Measurements from ENCODE around the gene FABP3. TPM values are rescaled to one million over a fixed set of nuclear protein-coding genes. Genes with fewer than 3 reads are reported as not detected.

FABP3 gene
- total RNA-seq, 1 donor from 2014 or later: 148 TPM

DNA sequence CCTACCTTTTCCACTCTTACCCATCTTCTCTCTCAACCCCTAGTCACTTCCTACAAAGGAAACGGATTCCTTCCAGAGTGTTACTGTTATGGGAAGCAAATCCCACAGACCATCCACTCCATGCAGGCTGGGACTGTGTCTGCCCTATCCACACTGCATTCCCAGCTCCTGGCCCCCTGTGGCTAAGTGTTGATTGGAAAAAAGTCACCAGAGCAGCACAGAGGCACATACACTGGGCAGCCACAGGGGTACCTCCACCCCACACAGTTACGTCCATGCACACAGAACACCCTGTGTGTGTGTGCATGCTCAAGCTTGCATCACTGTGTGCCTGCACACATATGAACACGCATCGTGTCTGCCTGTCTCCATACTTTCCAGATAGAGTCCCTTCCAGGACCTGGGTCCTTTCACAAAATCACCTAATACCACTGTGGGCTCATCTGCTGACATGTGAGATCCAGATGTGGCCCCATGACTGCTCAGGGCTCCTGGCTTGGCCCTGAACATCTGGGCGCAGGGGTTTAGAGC, 36.0 kb upstream of the FABP3 start:
- H3K4me1 Mint-ChIP-seq (ENCODE audit: low read depth, unreplicated experiment): peaks cover 20% of the 10 kb centered on the region
- peaks cover 18% of the 10 kb centered on the region for H3K27me3 Mint-ChIP-seq (ENCODE audit: unreplicated experiment)
- H3K36me3 Mint-ChIP-seq (ENCODE audit: unreplicated experiment): peaks cover 4% of the 10 kb centered on the region
- H3K9me3 Mint-ChIP-seq (ENCODE audit: unreplicated experiment): peaks cover 16% of the 10 kb centered on the region
- no peak for TF ChIP-seq CTCF (IDR thresholded peaks at IDR 0.05; ENCODE audit: partially characterized antibody, unreplicated experiment)
- H3K27ac Mint-ChIP-seq (ENCODE audit: unreplicated experiment): peak overlapping the region; percentile 14
- H3K4me3 Mint-ChIP-seq (ENCODE audit: unreplicated experiment): no peak overlapping the region
- DNase-seq: no peak

DNA sequence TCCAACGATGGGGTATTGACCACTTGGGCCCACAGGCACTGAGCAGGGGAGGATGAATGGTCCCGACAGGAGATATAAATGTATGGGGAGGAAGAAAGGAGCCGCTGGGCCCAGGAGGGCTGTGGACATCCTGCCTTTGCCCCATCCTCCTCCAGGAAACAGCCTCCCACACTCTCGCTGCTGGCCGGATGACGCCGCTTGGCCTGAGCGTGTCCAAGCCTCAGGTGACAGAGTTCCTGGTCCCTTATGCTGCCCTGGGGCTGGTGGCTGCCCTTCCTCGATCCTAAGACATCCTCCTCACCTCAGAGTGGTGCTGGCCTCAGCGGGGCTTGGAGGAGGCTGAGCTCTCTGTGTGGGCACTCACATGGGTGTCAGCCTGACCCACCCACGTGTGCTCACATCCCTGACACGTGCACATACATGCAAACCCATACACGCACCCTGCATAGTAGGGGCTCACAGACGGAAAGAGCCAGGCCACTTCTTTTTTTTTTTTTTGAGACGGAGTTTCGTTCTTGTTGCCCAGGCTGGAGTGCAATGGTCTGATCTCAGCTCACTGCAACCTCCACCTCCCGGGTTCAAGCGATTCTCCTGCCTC, 34.3 kb upstream of the FABP3 start:
- Mint-ChIP-seq H3K9me3 (ENCODE audit: unreplicated experiment) (peaks cover 6% of the 10 kb centered on the region), H3K27ac (ENCODE audit: unreplicated experiment) (no peak overlapping the region), H3K4me3 (ENCODE audit: unreplicated experiment) (no peak overlapping the region), H3K4me1 (ENCODE audit: low read depth, unreplicated experiment) (peaks cover 15% of the 10 kb centered on the region), H3K36me3 (ENCODE audit: unreplicated experiment) (peaks cover 4% of the 10 kb centered on the region), H3K27me3 (ENCODE audit: unreplicated experiment) (peaks cover 14% of the 10 kb centered on the region)
- no peak for TF ChIP-seq CTCF (IDR thresholded peaks at IDR 0.05; ENCODE audit: partially characterized antibody, unreplicated experiment)
- no peak for DNase-seq

- peaks cover 11% of the 10 kb centered on the region for H3K4me1 Mint-ChIP-seq (ENCODE audit: low read depth, unreplicated experiment)
- no peak for TF ChIP-seq CTCF (IDR thresholded peaks at IDR 0.05; ENCODE audit: partially characterized antibody, unreplicated experiment)
- no peaks in the 10 kb centered on the region for H3K9me3 Mint-ChIP-seq (ENCODE audit: unreplicated experiment)
- no peak overlapping the region for H3K27ac Mint-ChIP-seq (ENCODE audit: unreplicated experiment)
- no peak for DNase-seq
- H3K36me3 Mint-ChIP-seq (ENCODE audit: unreplicated experiment): peaks cover 4% of the 10 kb centered on the region
- H3K27me3 Mint-ChIP-seq (ENCODE audit: unreplicated experiment): peaks cover 6% of the 10 kb centered on the region
- no peak overlapping the region for H3K4me3 Mint-ChIP-seq (ENCODE audit: unreplicated experiment)
These were observed 32.8 kb upstream of the FABP3 start for GRCh38 chr1:31405578-31406245.

DNA sequence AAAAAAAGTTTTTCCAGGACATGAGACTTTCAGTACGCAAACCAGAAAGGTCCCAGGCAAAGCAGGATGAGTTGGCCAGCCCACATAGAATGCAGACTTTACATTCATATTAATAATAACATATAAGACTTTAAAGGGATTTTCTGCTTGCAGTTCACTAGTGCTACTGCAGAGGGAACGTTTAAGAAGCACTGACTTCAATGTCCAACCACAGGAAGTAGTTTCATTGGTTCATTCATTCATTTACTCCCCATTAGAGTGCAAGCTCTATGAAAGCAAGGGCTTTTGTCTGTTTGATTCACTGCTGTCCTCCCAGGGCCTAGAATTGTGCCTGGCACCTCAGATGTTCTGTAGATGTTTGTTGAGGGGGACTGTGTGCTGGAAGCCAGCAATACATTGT, 28.4 kb upstream of the FABP3 start:
- no peak for TF ChIP-seq CTCF (IDR thresholded peaks at IDR 0.05; ENCODE audit: partially characterized antibody, unreplicated experiment)
- H3K27ac Mint-ChIP-seq (ENCODE audit: unreplicated experiment): no peak overlapping the region
- DNase-seq: no peak
- H3K4me1 Mint-ChIP-seq (ENCODE audit: low read depth, unreplicated experiment): peaks cover 5% of the 10 kb centered on the region
- H3K36me3 Mint-ChIP-seq (ENCODE audit: unreplicated experiment): peaks cover 4% of the 10 kb centered on the region
- no peak overlapping the region for H3K4me3 Mint-ChIP-seq (ENCODE audit: unreplicated experiment)
- peaks cover 3% of the 10 kb centered on the region for H3K27me3 Mint-ChIP-seq (ENCODE audit: unreplicated experiment)
- H3K9me3 Mint-ChIP-seq (ENCODE audit: unreplicated experiment): peaks cover 2% of the 10 kb centered on the region

GRCh38 chr1:31400393-31400792, 27.5 kb upstream of the FABP3 start:
- no peak for DNase-seq
- no peak for TF ChIP-seq CTCF (IDR thresholded peaks at IDR 0.05; ENCODE audit: partially characterized antibody, unreplicated experiment)
- Mint-ChIP-seq H3K27ac (ENCODE audit: unreplicated experiment) (no peak overlapping the region), H3K4me1 (ENCODE audit: low read depth, unreplicated experiment) (peaks cover 5% of the 10 kb centered on the region), H3K36me3 (ENCODE audit: unreplicated experiment) (peaks cover 4% of the 10 kb centered on the region), H3K27me3 (ENCODE audit: unreplicated experiment) (peaks cover 3% of the 10 kb centered on the region), H3K9me3 (ENCODE audit: unreplicated experiment) (peaks cover 3% of the 10 kb centered on the region), H3K4me3 (ENCODE audit: unreplicated experiment) (no peak overlapping the region)

All from glutamatergic neuron (in vitro differentiated cells).